HL-60 (cell line): ENCODE results near the gene MAN2B2.

Experiments
- DNase-seq, 2 experiments: peaks; one replicate each; pipeline ENCODE4 v3.0.0-alpha.2; 2010 to 2020; ENCODE audit warnings: low read depth in 1 of 2, low spot score in 1 of 2
- H3K27ac ChIP-seq: fragments of 250-450 bp; sonication (Bioruptor Pico); replicated peaks from 2 replicates; pipeline ENCODE4 v1.5.1; 2020; ENCODE audit warnings: mild to moderate bottlenecking, moderate library complexity
- H3K27me3 ChIP-seq: fragments of 250-450 bp; sonication (Bioruptor Pico); 2 replicates; pipeline ENCODE4 v1.5.1; 2021; ENCODE audit warnings: mild to moderate bottlenecking, moderate library complexity; ENCODE audit not compliant: insufficient read depth, poor library complexity, severe bottlenecking
- H3K4me3 ChIP-seq: replicated peaks from 2 replicates; pipeline ENCODE4 v1.5.1; 2011; ENCODE audit warnings: mild to moderate bottlenecking, control low read depth, low read length; ENCODE audit not compliant: insufficient read depth
- GABPA ChIP-seq: IDR thresholded peaks from 2 replicates; pipeline ENCODE4 v1.6.1; 2012; ENCODE audit warnings: low read depth
- POLR2AphosphoS5 ChIP-seq: IDR thresholded peaks from 2 replicates; pipeline ENCODE4 v1.6.1; 2012; ENCODE audit warnings: low read depth
- SPI1 ChIP-seq: IDR thresholded peaks from 2 replicates; pipeline ENCODE4 v1.6.1; 2012; ENCODE audit warnings: low read depth, mild to moderate bottlenecking, borderline replicate concordance
- TF ChIP-seq, protein P1 (sequence below): IDR thresholded peaks from one replicate; pipeline ENCODE4 v1.5.1; 2011; ENCODE audit warnings: low read length, control low read depth, inconsistent platforms; ENCODE audit not compliant: insufficient read depth
- TF ChIP-seq, protein P2 (sequence below): IDR thresholded peaks from 2 replicates; pipeline ENCODE4 v1.6.1; 2012; ENCODE audit warnings: low read depth; ENCODE audit not compliant: insufficient replicate concordance

The MAN2B2 gene

DNA sequence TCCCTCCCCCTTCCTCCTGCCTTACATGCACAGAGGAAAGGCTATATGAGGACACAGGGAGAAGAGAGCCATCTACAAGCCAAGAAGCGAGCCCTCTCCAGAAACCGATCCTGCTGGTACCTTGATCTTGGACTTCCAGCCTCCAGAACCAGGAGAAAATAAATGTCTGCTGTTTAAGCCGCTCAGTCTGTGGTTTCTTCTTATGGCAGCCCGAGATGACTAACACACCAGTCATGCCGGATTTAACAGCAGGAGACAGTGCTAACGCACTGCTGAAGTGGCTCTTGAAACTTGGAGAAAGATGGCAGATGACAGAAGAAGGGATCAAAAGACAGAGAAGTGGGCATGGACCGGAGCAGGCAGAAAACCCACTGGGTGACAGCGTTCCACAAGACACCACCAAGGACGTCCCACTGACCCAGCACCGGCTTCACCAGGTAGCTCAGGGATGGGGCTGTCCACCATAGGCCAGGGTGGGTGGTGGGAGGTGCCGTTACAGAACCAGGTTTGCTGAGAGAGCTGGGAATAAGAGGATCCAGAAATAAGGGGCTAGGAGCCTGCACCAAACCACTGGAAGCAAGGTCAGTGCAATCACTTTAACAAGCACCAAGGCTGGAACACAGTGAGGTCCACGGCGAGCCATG is 6.2 kb upstream of the MAN2B2 start:
- TF ChIP-seq GABPA (no peak), SPI1 (no peak), POLR2AphosphoS5 (no peak)
- TF ChIP-seq, protein P1, sequence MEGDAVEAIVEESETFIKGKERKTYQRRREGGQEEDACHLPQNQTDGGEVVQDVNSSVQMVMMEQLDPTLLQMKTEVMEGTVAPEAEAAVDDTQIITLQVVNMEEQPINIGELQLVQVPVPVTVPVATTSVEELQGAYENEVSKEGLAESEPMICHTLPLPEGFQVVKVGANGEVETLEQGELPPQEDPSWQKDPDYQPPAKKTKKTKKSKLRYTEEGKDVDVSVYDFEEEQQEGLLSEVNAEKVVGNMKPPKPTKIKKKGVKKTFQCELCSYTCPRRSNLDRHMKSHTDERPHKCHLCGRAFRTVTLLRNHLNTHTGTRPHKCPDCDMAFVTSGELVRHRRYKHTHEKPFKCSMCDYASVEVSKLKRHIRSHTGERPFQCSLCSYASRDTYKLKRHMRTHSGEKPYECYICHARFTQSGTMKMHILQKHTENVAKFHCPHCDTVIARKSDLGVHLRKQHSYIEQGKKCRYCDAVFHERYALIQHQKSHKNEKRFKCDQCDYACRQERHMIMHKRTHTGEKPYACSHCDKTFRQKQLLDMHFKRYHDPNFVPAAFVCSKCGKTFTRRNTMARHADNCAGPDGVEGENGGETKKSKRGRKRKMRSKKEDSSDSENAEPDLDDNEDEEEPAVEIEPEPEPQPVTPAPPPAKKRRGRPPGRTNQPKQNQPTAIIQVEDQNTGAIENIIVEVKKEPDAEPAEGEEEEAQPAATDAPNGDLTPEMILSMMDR, result no peak
- TF ChIP-seq, protein P2, sequence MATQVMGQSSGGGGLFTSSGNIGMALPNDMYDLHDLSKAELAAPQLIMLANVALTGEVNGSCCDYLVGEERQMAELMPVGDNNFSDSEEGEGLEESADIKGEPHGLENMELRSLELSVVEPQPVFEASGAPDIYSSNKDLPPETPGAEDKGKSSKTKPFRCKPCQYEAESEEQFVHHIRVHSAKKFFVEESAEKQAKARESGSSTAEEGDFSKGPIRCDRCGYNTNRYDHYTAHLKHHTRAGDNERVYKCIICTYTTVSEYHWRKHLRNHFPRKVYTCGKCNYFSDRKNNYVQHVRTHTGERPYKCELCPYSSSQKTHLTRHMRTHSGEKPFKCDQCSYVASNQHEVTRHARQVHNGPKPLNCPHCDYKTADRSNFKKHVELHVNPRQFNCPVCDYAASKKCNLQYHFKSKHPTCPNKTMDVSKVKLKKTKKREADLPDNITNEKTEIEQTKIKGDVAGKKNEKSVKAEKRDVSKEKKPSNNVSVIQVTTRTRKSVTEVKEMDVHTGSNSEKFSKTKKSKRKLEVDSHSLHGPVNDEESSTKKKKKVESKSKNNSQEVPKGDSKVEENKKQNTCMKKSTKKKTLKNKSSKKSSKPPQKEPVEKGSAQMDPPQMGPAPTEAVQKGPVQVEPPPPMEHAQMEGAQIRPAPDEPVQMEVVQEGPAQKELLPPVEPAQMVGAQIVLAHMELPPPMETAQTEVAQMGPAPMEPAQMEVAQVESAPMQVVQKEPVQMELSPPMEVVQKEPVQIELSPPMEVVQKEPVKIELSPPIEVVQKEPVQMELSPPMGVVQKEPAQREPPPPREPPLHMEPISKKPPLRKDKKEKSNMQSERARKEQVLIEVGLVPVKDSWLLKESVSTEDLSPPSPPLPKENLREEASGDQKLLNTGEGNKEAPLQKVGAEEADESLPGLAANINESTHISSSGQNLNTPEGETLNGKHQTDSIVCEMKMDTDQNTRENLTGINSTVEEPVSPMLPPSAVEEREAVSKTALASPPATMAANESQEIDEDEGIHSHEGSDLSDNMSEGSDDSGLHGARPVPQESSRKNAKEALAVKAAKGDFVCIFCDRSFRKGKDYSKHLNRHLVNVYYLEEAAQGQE, result no peak
- no peak overlapping the region for H3K27ac ChIP-seq
- H3K4me3 ChIP-seq, result no peak overlapping the region
- peaks cover 18% of the 10 kb centered on the region for H3K27me3 ChIP-seq
- DNase-seq, result no peak

DNA sequence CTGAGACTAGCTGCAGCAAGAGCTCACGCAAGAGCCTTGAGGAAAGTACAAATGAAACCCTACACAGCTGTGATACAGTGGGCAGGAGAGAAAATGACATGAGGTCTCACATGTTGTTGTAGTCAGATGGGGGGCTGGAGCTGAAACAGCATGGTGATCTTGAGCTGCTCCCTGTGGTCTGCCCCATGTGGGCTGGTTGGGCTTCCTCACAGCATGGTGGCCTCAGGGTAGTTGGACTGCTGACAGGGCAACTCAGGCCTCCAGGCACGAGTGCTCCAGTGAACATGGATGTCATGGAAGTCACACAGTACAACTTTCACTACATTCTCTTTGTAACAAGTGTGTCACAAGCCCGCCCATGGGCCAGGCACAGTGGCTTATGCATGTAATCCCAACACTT is 3.4 kb upstream of the MAN2B2 start:
- Histone ChIP-seq H3K27me3 (peaks cover 2% of the 10 kb centered on the region), H3K27ac (no peak overlapping the region), H3K4me3 (no peak overlapping the region)
- no peak for DNase-seq
- no peak for TF ChIP-seq POLR2AphosphoS5
- TF ChIP-seq, protein P2, result no peak

DNA sequence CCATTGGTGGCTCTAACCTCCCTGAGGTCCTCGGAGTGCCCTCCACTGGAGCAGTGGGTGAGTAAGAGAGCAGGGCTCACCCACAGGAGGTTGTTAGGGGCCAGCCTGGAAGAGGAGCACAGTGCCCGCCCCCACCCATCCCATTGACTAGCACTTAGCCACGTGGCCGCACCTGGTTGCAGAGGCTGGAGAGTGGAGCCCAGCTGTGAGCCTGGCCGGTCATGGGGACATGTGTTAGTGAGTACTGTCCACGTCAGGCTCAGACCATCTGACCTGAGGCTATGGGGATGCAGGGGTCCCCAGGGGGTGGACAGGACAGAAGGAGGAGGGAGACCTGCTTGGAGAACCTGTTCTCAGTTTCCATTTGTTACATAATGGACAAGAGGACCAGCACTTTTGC is 1.4 kb upstream of the MAN2B2 start:
- TF ChIP-seq SPI1 (no peak), POLR2AphosphoS5 (no peak), GABPA (no peak)
- TF ChIP-seq, protein P2, result no peak
- TF ChIP-seq, protein P1, result no peak

More for the DNA sequence above, 1.4 kb upstream of the MAN2B2 start:
- Histone ChIP-seq H3K27me3 (peaks cover 2% of the 10 kb centered on the region), H3K4me3 (no peak overlapping the region), H3K27ac (no peak overlapping the region)
- no peak for DNase-seq
